Stimulated activated CD8-positive, alpha-beta memory T cell treated with anti-CD3 and anti-CD28 coated beads, Interleukin-4, amount 100 ng/mL, for 24 hours (primary cell): Measurements from ENCODE around the gene FXYD6.
"Not testable (repeated sequence)": the region's sequence is repeated elsewhere in the genome, so short reads cannot be mapped to it uniquely, and the experiment has no call there.

ENCODE experiments used
- DNase-seq: peaks from one replicate; pipeline ENCODE4 v3.0.0-alpha.2; 2020; ENCODE audit warnings: low read depth

Gene FXYD6

DNA sequence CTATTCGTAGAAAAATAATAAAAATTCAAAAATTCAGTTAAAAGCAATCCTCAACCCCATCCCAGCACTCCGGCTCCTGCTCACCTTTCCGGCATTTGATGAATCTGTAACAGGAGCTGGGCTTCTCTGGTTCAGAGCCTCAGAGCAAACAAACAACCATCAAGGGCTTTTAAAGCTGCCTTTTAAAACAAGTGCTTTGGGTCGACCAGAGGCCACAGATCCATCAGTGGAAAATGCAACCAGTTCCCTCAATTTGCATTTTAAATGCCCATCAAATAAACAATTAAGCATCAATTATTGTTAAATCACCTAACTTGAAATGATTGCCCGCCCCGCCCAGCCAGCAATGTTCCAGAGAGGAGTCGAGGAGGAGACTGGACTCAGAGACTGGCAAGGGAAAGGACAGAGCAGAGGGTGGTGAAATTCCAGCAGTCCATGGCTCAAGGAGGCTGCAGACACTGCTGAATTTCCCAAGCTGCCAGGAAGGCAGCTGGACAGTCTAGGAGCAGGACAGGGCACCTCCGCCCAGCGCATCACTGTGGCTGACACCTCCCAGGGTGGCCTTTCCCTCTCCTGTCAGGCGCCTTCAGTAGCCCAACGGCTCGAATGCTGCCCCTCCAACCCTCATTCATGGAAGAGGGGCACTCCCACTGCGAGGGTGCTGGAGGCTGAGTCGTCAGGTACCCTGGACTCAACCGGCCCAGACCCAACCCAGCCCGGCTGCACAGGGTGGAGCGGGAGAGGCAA lies 7.5 kb downstream of the FXYD6 start:
- no peak for DNase-seq

DNA sequence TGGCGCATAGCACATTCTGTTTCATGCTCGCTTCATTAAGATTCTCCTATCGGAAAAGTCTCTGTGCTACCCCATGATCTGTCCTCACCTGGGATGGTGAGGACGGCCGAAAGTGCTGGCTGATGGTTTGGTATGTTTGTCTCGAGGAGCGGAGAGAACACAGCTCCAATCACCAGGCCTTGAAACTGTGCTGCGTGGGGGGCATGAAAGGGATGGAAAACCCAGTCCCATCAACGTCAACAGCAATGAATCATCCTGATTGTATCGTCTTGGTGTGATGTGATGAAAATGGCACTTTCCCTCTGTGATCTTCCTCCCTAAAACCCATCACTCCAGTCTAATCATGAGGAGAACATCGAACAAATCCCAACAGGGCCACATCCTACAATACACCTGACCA lies 8.4 kb downstream of the FXYD6 start:
- no peak for DNase-seq

DNA sequence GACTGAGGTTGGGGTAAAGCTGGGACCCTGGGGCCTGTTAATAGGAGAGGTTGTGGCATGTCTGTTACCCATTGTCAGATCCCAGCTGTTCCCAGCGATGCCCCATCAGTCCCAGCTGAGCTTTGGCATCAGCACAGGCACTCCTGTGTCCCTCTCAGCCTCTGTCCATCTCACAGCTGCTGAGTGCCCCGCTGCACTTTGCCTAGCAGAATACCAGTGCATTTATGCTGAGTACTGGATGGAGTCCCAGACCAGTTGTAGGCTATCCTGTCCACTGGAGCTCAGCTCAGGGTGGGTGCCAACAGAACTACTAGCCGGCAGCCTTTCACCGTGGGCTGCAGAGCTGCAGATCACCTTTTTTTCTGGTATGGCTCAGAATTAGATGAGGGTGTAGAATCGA lies 9.9 kb downstream of the FXYD6 start:
- DNase-seq: no peak

DNA sequence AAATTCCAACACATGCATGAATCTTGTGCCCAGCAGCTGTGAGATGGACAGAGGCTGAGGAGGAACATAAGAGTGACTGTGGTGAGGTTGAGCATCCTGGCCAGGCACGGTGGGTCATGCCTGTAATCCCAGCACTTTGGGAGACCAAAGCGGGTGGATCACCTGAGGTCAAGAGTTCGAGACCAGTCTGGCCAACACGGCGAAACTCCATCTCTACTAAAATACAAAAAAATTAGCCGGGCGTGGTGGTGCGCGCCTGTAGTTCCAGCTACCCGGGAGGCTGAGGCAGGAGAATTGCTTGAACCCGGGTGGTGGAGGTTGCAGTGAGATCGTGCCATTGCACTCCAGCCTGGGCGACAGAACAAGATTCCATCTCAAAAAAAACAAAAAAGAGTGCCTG lies 10.9 kb downstream of the FXYD6 start:
- not testable (repeated sequence) for DNase-seq

DNA sequence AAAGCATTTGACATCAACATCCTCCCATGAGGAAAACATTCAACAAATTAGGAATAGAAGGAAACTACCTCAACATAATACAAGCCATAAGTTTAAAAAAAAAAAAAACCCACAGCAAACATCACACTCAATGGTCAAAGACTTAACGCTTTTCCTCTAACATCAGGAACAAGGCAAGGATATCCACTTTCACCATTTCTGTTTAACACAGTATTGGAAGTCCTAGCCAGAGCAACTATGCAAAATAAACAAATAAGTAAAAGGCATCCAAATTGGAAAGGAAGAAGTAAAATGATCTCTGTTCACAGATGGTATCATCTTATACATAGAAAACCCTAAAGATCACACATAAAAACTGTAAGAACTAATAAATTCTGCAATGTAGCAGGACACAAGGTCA lies 13.1 kb downstream of the FXYD6 start:
- no peak for DNase-seq

DNA sequence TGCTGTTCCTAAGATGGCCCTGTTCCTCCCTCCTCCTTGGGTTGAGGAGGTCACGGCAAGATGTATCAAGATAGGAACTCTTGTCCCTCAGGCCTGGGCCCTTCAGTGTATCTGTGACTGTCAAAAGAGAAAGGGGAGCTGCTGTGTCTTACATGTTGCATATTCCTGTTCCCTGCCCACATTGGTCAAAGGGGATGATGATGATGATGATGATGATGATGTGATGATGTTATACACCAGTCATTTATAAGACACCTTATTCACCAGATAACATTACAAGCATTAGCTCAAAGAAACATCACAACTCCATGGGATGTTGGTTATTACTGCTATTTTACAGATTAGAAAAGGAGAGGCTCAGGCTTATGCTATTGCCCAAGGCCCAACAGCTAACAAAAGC lies 13.7 kb downstream of the FXYD6 start:
- no peak for DNase-seq

DNA sequence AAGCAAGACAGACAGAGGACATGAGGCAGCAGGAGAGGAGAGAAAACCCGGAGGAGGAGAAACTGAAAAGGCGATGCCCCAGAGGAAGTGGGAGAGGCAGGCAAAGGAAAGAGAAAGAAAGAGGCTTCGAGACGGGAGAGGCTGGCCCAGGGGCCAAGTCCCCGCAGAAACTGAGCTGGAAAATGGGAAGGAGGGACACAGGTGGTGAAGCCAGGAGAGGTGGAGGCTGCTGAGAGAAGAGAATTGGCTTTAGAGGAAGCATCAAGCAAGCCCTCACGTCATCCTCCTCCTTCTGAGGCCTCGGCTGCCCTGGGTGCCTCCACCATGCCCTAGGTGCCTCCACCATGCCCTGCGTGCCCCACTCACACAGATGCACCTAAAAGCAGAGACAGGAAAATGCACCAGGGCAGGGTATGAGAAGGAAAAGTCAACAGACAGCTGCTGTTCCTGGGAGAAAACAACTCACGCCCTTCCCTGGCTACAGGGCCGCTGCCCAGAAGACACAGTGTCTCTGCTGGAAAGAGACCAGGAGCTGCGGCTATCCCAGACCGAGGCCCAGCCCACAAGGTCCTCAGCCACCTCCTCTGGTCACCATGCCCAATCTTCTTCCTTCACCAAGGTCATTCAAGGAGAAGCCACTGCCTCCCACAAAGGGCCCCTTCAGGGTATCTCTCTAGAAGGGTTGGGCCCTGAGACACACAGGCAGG lies 14.3 kb downstream of the FXYD6 start:
- DNase-seq: no peak

DNA sequence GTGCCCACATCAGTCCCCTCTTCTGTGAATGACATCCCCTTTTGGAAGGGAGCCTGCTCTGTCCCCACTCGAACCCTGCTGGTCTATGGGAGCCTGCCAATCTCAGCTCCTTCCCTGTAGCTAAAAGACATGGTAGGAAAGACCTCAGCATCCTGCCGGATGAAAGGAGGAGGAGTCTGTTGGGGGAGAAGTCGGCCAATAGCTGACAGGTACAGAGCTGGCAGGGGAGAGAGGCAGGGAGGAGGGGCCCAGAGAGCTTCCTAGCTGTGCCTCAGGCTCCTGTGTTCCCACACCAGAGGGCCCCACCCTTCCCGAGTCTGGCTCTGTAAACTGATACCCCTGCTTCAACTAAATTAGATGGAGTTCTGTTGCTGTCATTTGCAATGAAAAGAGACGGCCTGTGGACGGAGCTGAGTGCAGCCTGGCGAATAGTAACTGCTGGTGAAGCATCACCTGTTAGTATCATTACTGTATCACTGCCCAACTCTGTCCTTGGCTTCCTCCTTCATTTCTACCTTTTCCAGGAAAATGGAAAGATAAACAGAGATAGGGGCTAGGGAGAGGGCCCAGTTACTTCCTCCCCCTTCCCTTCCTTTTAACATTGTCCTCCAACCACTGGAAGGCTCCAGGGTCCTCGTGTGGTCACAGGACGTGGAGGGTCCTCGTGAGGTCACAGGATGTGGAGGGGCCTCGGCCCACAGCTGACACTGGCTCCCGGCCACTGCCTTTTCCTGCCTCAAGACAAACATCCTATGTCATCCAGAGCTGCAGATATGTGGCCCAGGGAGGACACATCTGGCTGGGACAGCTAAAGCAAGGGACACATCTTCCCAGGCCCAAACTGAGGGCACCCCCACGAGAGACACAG lies 15.1 kb downstream of the FXYD6 start:
- DNase-seq: no peak

DNA sequence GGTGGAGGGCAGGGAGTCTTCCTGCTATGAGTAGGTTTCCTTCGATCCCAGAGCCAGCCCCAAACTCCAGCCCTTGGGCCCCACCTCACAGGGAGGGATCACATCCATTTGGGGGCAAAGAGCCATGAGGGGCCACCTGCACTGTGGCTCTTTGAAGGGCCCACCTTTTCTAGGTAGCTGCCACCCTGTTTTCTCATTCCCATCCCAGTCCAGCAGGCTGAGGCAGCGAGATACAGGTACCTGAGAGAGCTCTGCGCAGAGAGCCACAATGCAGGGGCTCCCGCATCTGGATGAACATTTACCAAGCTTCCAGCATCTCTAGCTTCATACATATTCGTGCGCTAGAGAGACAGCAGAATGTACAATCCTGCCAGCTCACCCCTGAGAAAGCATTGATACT lies 16.3 kb downstream of the FXYD6 start:
- DNase-seq: no peak

DNA sequence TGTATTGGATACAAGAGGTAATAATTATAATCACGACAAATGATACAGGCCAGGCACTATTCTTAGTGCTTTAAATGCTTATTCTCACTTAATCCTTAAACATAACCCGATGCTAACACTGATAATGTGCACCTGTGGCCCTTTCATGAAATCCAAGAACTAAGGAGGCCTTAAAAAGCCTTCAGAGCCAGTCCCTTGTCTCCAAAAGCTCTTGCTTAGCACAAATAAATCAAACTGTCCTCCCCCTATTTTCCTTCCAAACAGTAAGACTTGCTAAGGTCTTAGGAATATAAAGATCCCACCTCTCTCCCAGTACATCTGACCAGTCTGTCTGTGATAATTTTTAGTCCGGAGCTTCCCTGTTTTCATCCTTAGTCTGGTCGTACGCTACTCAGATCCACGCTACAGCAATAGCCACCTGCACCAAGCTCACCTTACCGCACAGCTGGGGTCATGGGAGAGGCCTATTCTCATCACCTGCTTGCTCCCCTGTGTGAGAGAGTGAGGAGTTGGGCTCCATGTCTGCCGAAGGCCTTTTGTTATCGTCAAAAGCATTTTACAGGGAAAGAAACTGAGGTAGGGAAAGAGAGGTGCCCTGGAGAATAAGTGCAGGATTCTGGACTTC lies 16.9 kb downstream of the FXYD6 start:
- no peak for DNase-seq

DNA sequence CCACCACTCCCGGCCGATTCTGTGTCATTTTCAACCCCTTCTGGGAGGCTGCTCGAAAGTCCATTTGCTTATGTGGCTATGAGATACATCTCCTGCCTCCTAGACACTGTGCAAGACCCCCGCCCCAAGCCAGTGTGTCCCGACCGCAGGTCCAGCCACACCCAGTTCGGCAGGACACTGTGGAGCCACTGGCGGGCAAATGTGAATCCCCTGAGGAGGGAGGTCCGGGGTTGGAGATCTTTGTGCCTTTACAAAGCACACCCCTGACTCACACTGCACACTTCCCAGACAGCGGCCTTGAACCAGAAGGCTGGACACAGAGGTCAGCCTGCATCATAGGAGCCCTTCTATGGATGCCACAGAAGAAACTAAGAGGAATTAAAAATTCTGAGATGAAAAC lies 17.4 kb downstream of the FXYD6 start:
- no peak for DNase-seq

DNA sequence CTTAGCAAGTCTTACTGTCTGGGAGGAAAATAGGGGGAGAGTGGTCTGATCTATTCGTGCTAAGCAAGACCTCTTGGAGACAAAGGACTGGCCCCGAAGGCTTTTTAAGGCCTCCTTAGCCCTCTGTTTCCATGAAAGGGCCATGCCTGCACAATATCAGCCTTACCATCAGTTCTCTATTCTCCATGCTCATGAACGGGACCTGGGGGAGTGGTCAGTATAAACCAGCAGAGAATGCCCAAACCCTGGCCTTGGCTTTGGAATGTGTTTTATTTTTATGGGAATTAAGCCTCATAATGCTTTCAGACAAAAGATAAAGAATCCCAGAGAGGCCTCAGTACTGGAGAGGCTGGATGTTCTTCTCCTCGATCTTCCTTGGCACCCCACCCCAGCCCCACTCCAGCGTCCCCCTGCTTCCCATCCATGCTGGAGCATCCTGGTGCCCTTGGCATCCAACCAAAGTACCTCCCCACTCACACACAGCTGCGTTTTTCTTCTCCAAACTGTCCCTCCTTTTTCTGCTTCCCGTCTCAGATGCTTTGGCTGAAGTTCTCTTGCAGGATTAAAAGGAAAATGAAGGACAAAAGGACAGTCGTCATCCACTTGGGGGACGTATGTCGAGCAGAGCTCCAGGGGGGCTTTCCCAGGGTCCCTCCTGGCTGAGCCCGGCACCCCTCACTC lies 18.6 kb downstream of the FXYD6 start:
- no peak for DNase-seq

DNA sequence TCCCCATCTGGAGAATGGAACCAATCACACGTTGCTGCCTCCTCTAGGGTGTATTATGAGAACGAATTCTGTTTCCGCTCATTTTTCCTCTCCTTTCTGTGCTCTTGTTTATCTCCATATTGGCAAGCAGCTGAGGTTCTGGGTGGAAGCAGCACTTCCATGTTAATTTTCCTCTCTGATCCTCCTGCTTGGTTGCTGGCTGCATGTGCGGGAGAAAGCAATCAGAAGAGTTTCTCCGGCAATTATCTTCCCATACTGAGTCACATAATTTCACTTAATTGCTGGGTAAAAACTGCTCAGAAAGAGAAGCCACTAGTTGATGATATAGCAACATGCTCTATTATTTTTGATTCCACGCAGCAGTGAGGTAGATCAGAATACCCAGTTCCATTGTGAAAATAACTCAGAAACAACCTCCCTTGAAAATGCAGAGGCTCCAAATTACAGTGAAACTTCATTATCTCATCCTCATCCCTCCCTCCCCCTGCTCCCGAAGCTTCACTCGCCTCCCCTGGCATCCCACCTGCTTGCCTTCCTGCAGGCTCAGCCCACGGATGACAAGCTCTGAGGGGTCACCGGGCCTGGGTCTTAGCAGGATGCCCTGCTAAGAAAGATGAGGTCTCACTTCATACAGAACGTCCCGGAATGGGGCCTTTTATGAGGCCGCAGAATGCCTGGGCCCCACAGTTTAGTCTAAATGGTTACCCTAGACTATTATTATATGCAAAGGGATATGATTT lies 20.4 kb downstream of the FXYD6 start:
- no peak for DNase-seq

DNA sequence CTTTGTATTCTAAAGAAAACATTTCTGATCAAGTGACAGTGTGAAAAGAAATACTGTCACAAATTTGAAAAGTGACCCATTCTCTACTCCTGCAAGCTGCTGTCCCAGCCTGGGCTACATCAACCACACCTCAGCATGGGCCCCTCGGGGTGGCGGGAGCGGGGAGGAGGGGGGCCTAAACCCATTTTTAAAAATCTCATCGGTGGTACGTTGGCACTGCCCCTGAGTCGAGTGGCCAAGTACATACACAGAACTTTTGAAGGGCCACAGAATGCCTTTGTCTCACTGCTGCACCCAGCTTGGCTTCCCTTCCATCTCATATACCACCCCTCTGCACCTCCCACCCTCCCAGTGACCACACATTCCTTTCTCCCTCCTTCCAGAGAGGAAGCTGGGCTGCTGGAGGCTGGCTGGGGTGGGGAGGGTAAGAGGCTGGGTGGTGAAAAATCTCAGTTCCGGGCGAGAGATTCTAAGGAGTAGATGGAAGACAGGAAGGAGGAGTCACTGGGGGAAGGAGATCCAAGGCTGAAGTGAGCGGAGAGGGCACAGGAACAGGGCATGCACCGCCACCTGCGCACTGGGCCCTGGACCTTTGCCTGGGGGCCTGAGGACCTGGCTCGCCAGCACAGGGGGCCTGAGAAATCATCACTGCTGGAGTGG lies 21.1 kb downstream of the FXYD6 start:
- DNase-seq: no peak

DNA sequence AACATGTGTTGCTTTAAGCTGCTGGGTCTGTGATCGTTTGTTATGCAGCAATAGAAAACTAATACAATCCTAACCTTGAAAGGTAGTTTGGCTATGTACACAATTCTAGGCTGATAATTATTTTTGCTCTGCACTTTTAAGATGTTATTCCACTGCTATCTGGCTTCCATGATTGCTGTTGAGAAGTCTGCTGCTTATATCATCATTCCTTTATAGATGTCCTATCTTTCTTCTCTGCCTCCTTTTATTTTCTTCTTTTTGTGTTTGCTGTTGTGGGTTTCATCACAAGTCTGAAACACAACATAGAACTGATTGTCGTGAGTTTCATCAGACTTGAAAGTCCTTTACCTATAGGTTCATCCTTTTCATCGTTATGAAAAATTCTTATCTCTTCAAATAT lies 24.1 kb downstream of the FXYD6 start:
- DNase-seq: no peak

DNA sequence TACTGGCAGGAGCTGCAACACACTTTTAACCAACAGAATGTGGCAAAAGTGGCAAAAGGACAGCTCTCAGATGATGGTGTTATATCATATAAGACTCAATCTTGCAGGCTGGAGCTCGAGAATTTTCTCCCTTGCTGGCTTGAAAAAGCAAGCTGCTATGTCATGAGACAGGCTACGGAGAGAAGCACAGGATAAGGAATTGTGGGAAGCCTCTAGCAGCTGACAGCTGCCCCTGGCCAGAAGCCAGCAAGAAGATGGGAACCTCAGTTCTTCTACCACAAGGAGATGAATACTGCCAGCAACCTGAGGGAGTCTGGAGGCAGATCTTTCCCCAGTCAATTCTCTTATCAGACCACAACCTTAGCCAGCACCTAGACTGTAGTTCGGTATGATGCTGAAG lies 24.6 kb downstream of the FXYD6 start:
- DNase-seq: no peak

DNA sequence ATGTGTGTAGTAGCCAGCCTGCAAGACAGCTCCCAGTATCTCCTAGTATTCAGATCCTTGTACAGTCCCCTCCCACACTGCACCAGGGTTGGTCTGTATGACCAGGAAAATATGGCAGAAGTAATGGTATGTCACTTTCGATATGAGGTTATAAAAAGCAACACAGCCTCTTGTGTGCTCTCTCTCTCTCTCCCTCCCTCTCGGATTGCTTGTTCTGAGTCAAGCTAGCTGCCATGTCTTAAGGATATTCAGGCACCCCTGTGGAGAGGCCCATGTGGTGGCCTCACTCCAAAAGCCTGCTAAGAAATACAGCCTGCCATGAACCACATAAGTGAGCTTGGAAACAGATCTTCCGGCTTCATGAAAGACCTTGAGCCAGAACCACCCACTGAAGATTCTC lies 25.4 kb downstream of the FXYD6 start:
- DNase-seq: no peak

DNA sequence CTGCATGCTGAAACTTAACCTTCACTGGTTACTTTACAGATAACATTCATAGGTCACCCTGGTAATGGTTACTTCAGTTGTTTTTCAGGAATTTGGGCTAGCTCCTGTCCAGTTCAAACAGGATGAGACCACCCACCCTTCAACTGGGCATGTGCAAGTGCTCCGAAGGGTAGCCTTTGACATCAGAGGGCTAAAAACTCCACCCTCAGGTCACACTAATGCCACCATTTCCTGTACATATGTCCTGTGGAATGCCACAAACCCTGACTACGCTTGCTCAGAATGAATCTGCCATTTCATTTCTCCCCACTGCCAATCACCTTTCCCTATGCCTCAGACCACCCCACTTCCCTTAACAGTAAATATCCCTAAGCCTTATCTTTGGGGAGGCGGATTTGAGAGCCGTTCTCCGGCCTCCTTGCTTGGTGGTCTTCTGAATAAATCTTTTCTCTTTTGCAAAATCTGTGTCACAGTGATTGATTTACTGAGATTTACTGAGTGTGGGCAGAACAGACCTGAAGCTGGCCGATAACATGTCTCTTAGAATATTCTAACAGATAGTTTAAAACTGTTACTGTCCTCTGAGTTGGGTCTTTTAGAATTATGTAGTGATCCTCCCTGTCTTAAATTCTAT lies 26.6 kb downstream of the FXYD6 start:
- DNase-seq: no peak

DNA sequence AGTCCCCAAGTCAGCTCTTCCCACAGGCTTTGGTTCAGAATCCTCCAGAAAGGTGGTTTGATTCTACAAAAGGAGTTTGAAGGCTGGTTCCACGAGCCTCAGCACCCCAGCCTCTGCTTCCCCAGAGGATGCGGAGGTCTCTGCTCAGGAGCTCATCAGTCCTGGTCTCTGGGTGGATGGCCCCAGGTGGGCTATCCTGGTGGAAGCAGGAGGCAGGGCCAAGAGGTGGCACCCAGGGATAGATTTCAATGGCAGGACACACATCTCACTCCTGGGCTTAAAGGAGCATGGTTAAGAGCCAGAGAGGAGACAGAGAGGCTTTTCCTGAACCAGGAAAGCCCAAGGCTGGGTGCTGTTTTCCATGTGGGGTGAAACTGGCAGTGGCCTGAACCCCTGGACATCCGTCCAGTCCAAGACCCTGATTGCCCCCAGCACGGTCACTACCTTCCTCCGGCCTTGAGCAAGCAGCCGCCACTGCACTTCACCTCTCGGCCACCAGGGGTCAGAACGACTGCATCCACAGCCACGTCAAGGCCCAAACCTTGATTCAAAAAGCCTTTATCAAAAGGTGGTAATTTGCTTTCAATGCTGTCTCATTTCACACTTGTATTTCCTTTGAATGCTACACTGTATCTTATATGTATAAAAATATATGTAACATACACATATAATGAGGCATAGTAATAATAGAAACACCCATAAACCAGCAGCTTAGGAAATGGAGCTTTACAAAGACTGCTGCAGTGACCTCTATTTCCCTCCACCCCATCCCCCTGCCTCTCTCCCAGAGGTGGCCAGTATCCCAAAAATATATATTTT lies 32.6 kb downstream of the FXYD6 start:
- peak; percentile 71 for DNase-seq
